ENCODE measurements around the gene KDF1. TPM values are rescaled to one million over a fixed set of nuclear protein-coding genes. Genes with fewer than 3 reads are reported as not detected.
A peak's percentile ranks its signal among the peaks of the same experiment; 100 is the strongest.

KDF1 gene
- total and polyA plus RNA-seq, 2 of the 13 experiments (the other 11 are each of a cell fraction or from before 2014, with no cell fraction given): 1.9 to 4.9 TPM

- TF ChIP-seq ARID3A (IDR thresholded peaks at IDR 0.05; ENCODE audit: low read depth, low read length): no peak
- TF ChIP-seq ZNF432 (CRISPR knock-in tag; IDR thresholded peaks at IDR 0.05; ENCODE audit: borderline replicate concordance): no peak
- no peak for TF ChIP-seq ZNF230 (CRISPR knock-in tag; IDR thresholded peaks at IDR 0.05)
- peak; percentile 72; the same call in 1 of the 2 replicates for TF ChIP-seq ZNF552 (CRISPR knock-in tag; IDR thresholded peaks at IDR 0.05; ENCODE audit: borderline replicate concordance)
- no peak for TF ChIP-seq ZBTB39 (CRISPR knock-in tag; IDR thresholded peaks at IDR 0.05)
- no peak; the same call in 1 of the 2 replicates for TF ChIP-seq PRMT3 (CRISPR knock-in tag; IDR thresholded peaks at IDR 0.05; ENCODE audit: borderline replicate concordance, low read depth)
- TF ChIP-seq CHD4 (IDR thresholded peaks at IDR 0.05; ENCODE audit: borderline replicate concordance, low read length): peak; percentile 80; the same call in 1 of the 2 replicates
- TF ChIP-seq NR2F6 (IDR thresholded peaks at IDR 0.05): peak; percentile 63
- TF ChIP-seq NR2F6 (CRISPR knock-in tag; IDR thresholded peaks at IDR 0.05): peak; percentile 89
- TF ChIP-seq ZFP91 (CRISPR knock-in tag; IDR thresholded peaks at IDR 0.05; ENCODE audit: borderline replicate concordance): peak; percentile 72
- TF ChIP-seq ZNF737 (CRISPR knock-in tag; IDR thresholded peaks at IDR 0.05; ENCODE audit: borderline replicate concordance): no peak
- TF ChIP-seq KLF11 (CRISPR knock-in tag; IDR thresholded peaks at IDR 0.05): no peak
- peak; percentile 63; the same call in 1 of the 2 replicates for TF ChIP-seq SNAPC2 (CRISPR knock-in tag; IDR thresholded peaks at IDR 0.05)
- peak; percentile 58; the same call in 1 of the 2 replicates for TF ChIP-seq BCL3 (CRISPR knock-in tag; IDR thresholded peaks at IDR 0.05)
- no peak for TF ChIP-seq ZNF44 (CRISPR knock-in tag; IDR thresholded peaks at IDR 0.05)
- peak in 1 of 2 experiments; percentile 69; a peak in 2 of 4 replicates for TF ChIP-seq ATF4 (CRISPR knock-in tag; IDR thresholded peaks at IDR 0.05)
- no peak for TF ChIP-seq ZNF782 (CRISPR knock-in tag; IDR thresholded peaks at IDR 0.05; ENCODE audit: borderline replicate concordance)
- TF ChIP-seq ZBTB1 (CRISPR knock-in tag; IDR thresholded peaks at IDR 0.05; ENCODE audit: borderline replicate concordance): no peak
- no peak; the same call in 1 of the 2 replicates for TF ChIP-seq ZFP90 (CRISPR knock-in tag; IDR thresholded peaks at IDR 0.05; ENCODE audit: borderline replicate concordance)
- peak; percentile 64; the same call in 1 of the 3 replicates for TF ChIP-seq MXI1 (IDR thresholded peaks at IDR 0.05; ENCODE audit: borderline replicate concordance, low read depth, low read length)
- peak; percentile 61; the same call in 1 of the 2 replicates for TF ChIP-seq ZSCAN9 (CRISPR knock-in tag; IDR thresholded peaks at IDR 0.05; ENCODE audit: borderline replicate concordance)
- no peak; the same call in 1 of the 2 replicates for TF ChIP-seq ZNF629 (CRISPR knock-in tag; conservative IDR thresholded peaks at IDR 0.05)
Observed at GRCh38 chr1:26993237-26994019, 33.2 kb upstream of the KDF1 start, which contains the start of gene TRNP1 (continued).
